ENCODE data around the gene STK33. TPM values are rescaled to one million over a fixed set of nuclear protein-coding genes. Genes with fewer than 3 reads are reported as not detected.

The STK33 gene
- total and polyA plus RNA-seq, 2 of the 13 experiments (the other 11 are each of a cell fraction or from before 2014, with no cell fraction given) = 2.7 to 12.6 TPM

- H3K27me3 ChIP-seq (ENCODE audit: control insufficient read depth in 1 of 2, insufficient read depth in 2 of 2, low read length in 2 of 2) = peaks cover 0 to 1% of the 10 kb centered on the region in 2 experiments; a peak in 1 of 5 replicates
- CTCF ChIA-PET (ENCODE audit: low intra/inter-chr PET ratio, low total read pairs) = no interaction called here
- no peak overlapping the region for H3K4me2 ChIP-seq (ENCODE audit: low read depth, low read length)
- intact Hi-C loops (cut with micrococcal nuclease; ENCODE audit: unreplicated experiment) = no loop called here
- no peak for DNase-seq (ENCODE audit: low spot score)
- no peaks in the 10 kb centered on the region for H3K36me3 ChIP-seq (replicated peaks in 1 of 2; ENCODE audit: control insufficient read depth in 1 of 2, insufficient read depth in 2 of 2, low read length in 2 of 2)
- no peak overlapping the region for H2AFZ ChIP-seq (ENCODE audit: low read length)
- H4K20me1 ChIP-seq (ENCODE audit: insufficient read depth, low read length) = no peaks in the 10 kb centered on the region
- WGBS (ENCODE audit: low lambda C conversion rate) = 16% methylated on average over 4 of the region's 6 CpGs
- H3K9me3 ChIP-seq (ENCODE audit: low read length) = no peaks in the 10 kb centered on the region
- in situ Hi-C loops (cut with HindIII; ENCODE audit: extremely low pct_ligation_motif_present, low pct_unique_long_range_greater_than_20kb) = no loop called here
- no peaks in the 10 kb centered on the region for H3K4me1 ChIP-seq (ENCODE audit: insufficient read depth, low read length)
- H3K9ac ChIP-seq (ENCODE audit: insufficient read depth, low read depth, low read length) = no peak overlapping the region
- no TSS peak for BruUV-seq (replicated peaks)
- ATAC-seq = peak; percentile 36
- no peak for TF ChIP-seq SOX13 (IDR thresholded peaks at IDR 0.05)
- TF ChIP-seq SOX13 (CRISPR knock-in tag; conservative IDR thresholded peaks at IDR 0.05 in 1 of 2, IDR thresholded peaks at IDR 0.05 in 1 of 2) = no peak
- no peak for TF ChIP-seq NRL (CRISPR knock-in tag; IDR thresholded peaks at IDR 0.05; ENCODE audit: borderline replicate concordance)
- no peak for TF ChIP-seq AGO2 (optimal IDR thresholded peaks at IDR 0.05; ENCODE audit: low read depth, low read length)
- TF ChIP-seq YEATS2 (CRISPR knock-in tag; IDR thresholded peaks at IDR 0.05; ENCODE audit: borderline replicate concordance) = no peak
- TF ChIP-seq ZNF598 (CRISPR knock-in tag; IDR thresholded peaks at IDR 0.05; ENCODE audit: borderline replicate concordance) = no peak
- no peak for TF ChIP-seq ZNF800 (CRISPR knock-in tag; IDR thresholded peaks at IDR 0.05)
- no peak for TF ChIP-seq HDAC6 (IDR thresholded peaks at IDR 0.05; ENCODE audit: low read depth, low read length)
- no peak for TF ChIP-seq ZNF350 (CRISPR knock-in tag; IDR thresholded peaks at IDR 0.05; ENCODE audit: borderline replicate concordance, low read depth)
- no peak for TF ChIP-seq ZSCAN21 (CRISPR knock-in tag; IDR thresholded peaks at IDR 0.05; ENCODE audit: borderline replicate concordance)
- no peak for TF ChIP-seq HNF4G (IDR thresholded peaks at IDR 0.05; ENCODE audit: borderline replicate concordance, low read depth, low read length)
- TF ChIP-seq HNF4G (CRISPR knock-in tag; IDR thresholded peaks at IDR 0.05; ENCODE audit: borderline replicate concordance, low read depth) = no peak
- POLR2A ChIA-PET = no interaction called here
- no peak overlapping the region for H3K27ac ChIP-seq (ENCODE audit: extremely low read length, insufficient read depth, low read length)
- no peak for FAIRE-seq
- no peaks in the 10 kb centered on the region for H3K79me2 ChIP-seq (ENCODE audit: insufficient read depth, low read length)
- no peak overlapping the region for H3K4me3 ChIP-seq (replicated peaks in 1 of 3; ENCODE audit: insufficient read depth in 1 of 3, low read depth in 2 of 3, low read length in 3 of 3)
Observed at GRCh38 chr11:8366316-8366715, 227.7 kb downstream of the STK33 start.
